ENCODE data around the gene MPPED1. TPM values are rescaled to one million over a fixed set of nuclear protein-coding genes. Genes with fewer than 3 reads are reported as not detected.
A peak's percentile ranks its signal among the peaks of the same experiment; 100 is the strongest.

Gene MPPED1
- total RNA-seq, 6 donors from 2014 or later = not detected

DNA sequence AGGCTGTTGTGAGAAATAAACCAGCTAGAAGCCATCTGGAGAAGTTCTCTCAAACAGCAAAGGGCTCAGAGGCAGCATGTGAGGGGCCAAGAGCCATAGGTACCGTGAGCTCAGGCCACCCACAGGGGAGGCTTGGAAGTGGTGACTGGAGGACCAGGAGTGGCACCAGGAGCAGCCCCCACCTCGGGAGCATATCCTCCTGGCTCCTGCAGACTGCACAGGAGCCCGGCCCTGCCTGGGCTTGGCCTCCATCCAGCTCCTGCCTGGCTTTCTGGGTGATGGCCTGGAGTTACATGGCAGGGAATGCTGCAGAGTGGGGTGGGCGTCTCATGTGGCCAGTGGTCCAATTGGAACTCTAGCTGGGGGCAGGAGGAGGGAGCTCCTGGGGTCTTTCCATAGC lies 4.2 kb upstream of the MPPED1 start:
- no peak overlapping the region for H3K27ac ChIP-seq
- H3K4me3 ChIP-seq = no peak overlapping the region
- DNase-seq = peak in 1 of 2 donors; percentile 46
- TF ChIP-seq, protein P1, sequence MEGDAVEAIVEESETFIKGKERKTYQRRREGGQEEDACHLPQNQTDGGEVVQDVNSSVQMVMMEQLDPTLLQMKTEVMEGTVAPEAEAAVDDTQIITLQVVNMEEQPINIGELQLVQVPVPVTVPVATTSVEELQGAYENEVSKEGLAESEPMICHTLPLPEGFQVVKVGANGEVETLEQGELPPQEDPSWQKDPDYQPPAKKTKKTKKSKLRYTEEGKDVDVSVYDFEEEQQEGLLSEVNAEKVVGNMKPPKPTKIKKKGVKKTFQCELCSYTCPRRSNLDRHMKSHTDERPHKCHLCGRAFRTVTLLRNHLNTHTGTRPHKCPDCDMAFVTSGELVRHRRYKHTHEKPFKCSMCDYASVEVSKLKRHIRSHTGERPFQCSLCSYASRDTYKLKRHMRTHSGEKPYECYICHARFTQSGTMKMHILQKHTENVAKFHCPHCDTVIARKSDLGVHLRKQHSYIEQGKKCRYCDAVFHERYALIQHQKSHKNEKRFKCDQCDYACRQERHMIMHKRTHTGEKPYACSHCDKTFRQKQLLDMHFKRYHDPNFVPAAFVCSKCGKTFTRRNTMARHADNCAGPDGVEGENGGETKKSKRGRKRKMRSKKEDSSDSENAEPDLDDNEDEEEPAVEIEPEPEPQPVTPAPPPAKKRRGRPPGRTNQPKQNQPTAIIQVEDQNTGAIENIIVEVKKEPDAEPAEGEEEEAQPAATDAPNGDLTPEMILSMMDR (IDR thresholded peaks at IDR 0.05) = no peak
- TF ChIP-seq EP300 (IDR thresholded peaks at IDR 0.05) (no peak), POLR2A (IDR thresholded peaks at IDR 0.05) (no peak), POLR2AphosphoS5 (IDR thresholded peaks at IDR 0.05) (no peak)
- no peaks in the 10 kb centered on the region for H3K9me3 ChIP-seq
- H3K4me1 ChIP-seq = peaks cover 0 to 12% (median 0%) of the 10 kb centered on the region in 4 donors
- no peaks in the 10 kb centered on the region for H3K36me3 ChIP-seq
- ATAC-seq (ENCODE audit: low FRiP score in 2 of 2) = no peak
- WGBS, 2 donors = 20 to 52% methylated on average over 1 to 4 of the region's 4 CpGs
- H3K27me3 ChIP-seq = peaks cover 0 to 14% (median 4%) of the 10 kb centered on the region in 4 donors

DNA sequence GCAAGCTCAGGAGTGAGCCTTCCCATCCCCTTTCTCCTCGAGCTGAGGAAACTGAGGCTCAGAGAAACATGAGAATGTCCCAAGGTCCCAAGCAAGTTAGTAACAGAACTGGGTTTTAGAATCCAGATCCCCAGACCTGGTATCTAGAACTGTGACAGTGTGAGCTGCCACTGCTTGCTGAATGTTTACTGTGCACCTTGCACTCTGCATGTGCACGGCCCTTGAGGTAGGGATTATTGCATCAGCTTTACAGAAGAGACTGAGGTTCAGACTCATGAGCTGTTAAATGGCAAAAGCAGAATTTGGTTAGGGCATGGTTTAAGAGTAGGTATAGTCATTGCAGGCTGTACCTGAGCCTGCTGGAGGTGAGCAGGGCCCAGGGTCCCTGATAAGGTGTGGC lies 3.8 kb upstream of the MPPED1 start:
- TF ChIP-seq POLR2AphosphoS5 (IDR thresholded peaks at IDR 0.05) (no peak), POLR2A (IDR thresholded peaks at IDR 0.05) (no peak), EP300 (IDR thresholded peaks at IDR 0.05) (no peak)
- TF ChIP-seq, protein P1 (IDR thresholded peaks at IDR 0.05) = no peak
- no peaks in the 10 kb centered on the region for H3K36me3 ChIP-seq
- ATAC-seq (ENCODE audit: low FRiP score in 2 of 2) (no peak), DNase-seq (no peak)
- peaks cover 0 to 18% (median 4%) of the 10 kb centered on the region in 4 donors for H3K27me3 ChIP-seq
- peaks cover 0 to 17% (median 0%) of the 10 kb centered on the region in 4 donors for H3K4me1 ChIP-seq
- H3K27ac ChIP-seq = no peak overlapping the region
- WGBS, 2 donors = 60 to 68% methylated on average over 1 to 2 of the region's 2 CpGs
- no peak overlapping the region for H3K4me3 ChIP-seq
- H3K9me3 ChIP-seq = no peaks in the 10 kb centered on the region

DNA sequence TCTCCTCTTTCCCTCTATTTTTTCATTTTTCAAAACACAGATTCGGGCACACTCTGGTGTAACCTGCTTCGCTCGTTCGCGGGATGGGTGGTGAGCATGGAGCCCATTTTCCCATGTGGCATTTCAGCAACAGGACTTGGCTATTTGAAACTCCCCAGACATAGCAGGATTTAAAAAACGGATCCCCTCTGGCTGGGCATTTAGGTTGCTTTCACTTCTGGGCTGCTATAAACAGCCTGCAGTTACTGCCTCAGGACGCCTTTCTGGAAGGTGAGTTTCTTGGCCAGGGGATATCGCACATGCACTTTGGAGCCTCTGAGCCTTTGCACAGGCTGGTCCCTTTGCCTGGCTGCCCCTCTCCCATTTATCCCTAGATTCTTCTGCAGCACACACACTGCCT lies 2.8 kb upstream of the MPPED1 start:
- DNase-seq (no peak), ATAC-seq (ENCODE audit: low FRiP score in 2 of 2) (no peak)
- TF ChIP-seq POLR2A (IDR thresholded peaks at IDR 0.05) = no peak
- TF ChIP-seq POLR2AphosphoS5 (IDR thresholded peaks at IDR 0.05) = no peak
- no peak for TF ChIP-seq EP300 (IDR thresholded peaks at IDR 0.05)
- TF ChIP-seq, protein P1 (IDR thresholded peaks at IDR 0.05) = no peak
- Histone ChIP-seq H3K27ac (no peak overlapping the region), H3K9me3 (no peaks in the 10 kb centered on the region), H3K27me3 (peaks cover 0 to 25% (median 7%) of the 10 kb centered on the region in 4 donors), H3K36me3 (no peaks in the 10 kb centered on the region), H3K4me1 (peaks cover 0 to 17% (median 0%) of the 10 kb centered on the region in 4 donors), H3K4me3 (no peak overlapping the region)
- 87% methylated on average over 8 of the region's 8 CpGs for WGBS, 2 donors

DNA sequence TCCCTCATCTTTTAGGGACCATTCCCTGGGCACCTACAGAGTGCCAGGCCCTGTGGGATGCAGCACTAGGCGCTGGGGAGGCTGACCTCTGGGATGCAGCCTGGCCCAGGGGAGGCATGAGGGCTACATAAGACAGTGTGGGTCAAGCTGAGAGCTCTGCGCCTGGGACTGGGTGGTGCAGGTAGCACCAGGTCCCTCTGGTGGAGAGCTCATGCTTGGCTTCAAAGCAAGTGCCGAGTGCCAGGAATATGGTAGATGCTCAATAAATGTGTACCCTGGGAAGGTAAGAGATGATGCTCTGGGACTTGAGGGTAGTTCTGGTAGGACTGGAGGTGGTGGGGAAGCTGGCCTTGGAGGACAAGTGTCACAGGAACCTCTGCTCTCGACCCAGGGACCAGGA lies 2.0 kb upstream of the MPPED1 start:
- Histone ChIP-seq H3K27me3 (peaks cover 0 to 25% (median 7%) of the 10 kb centered on the region in 4 donors), H3K4me1 (peaks cover 0 to 17% (median 0%) of the 10 kb centered on the region in 4 donors), H3K9me3 (no peaks in the 10 kb centered on the region), H3K27ac (no peak overlapping the region), H3K4me3 (no peak overlapping the region), H3K36me3 (no peaks in the 10 kb centered on the region)
- ATAC-seq (ENCODE audit: low FRiP score in 2 of 2) (no peak), DNase-seq (peak in 1 of 2 donors; percentile 14)
- 66 to 68% methylated on average over 3 to 4 of the region's 4 CpGs for WGBS, 2 donors
- TF ChIP-seq POLR2A (IDR thresholded peaks at IDR 0.05) = no peak
- TF ChIP-seq EP300 (IDR thresholded peaks at IDR 0.05) = no peak
- no peak for TF ChIP-seq POLR2AphosphoS5 (IDR thresholded peaks at IDR 0.05)
- TF ChIP-seq, protein P1 (IDR thresholded peaks at IDR 0.05) = no peak

All from upper lobe of left lung (tissue), 6 donors.